NOMO-1 treated with DMSO at 0.1 percent for 48 hours (cell line): ENCODE data around the gene HOMER1.
A peak's percentile ranks its signal among the peaks of the same experiment; 100 is the strongest.

Experiments
- DNase-seq: peaks from one replicate; lab custom pipeline; 2025; ENCODE audit not compliant: unreplicated experiment; lab: John Stamatoyannopoulos, UW

The HOMER1 gene

GRCh38 chr5:79490323-79490936, 23.5 kb downstream of the HOMER1 start:
- DNase-seq, result no peak

- DNase-seq, result no peak
Measured at GRCh38 chr5:79489773-79490172, 24.2 kb downstream of the HOMER1 start.

DNA sequence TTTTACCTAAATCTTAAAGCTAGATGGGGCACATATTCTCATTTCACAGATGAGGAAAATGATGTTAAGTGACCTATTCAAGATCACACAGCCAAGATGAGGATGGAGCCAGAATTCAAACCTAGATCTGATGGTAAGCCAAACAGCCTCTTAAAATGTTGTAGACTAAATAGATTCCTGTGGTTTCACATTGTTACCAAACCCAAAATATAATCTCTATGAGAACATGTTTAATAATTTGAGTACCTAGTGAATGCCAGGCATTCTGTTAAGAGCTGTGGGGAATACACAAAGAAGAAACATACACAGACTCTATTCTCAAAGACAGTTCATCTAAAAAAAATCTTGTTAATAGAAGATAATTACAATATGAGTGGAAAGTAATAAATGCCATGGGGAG, 25.2 kb downstream of the HOMER1 start:
- no peak for DNase-seq

DNA sequence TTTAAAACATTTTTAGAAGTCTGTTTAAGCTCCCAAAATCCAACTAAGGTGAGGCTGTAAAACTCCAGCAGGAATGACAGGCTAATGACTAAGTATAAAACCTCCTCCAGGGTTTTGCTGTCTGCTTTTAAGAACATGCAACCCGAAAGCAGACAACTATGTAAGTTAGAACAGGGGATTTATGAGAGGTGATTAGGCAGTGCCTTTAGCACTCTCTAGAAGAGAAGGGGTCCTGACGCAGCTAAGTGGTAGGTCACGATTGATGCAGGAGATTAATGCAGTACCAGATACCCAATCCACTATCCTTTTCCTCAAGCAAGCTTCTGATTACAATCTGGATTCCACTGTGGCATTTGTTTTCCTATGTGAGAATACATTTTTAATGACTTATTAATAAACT, 25.9 kb downstream of the HOMER1 start:
- no peak for DNase-seq

GRCh38 chr5:79487251-79487650, 26.7 kb downstream of the HOMER1 start:
- no peak for DNase-seq

- no peak for DNase-seq
Measured at GRCh38 chr5:79486116-79486515, 27.8 kb downstream of the HOMER1 start.

GRCh38 chr5:79484731-79485130, 29.2 kb downstream of the HOMER1 start:
- no peak for DNase-seq

GRCh38 chr5:79481574-79481973, 32.4 kb downstream of the HOMER1 start:
- DNase-seq, result no peak

- DNase-seq, result no peak
Measured at GRCh38 chr5:79480991-79481390, 32.9 kb downstream of the HOMER1 start.

DNA sequence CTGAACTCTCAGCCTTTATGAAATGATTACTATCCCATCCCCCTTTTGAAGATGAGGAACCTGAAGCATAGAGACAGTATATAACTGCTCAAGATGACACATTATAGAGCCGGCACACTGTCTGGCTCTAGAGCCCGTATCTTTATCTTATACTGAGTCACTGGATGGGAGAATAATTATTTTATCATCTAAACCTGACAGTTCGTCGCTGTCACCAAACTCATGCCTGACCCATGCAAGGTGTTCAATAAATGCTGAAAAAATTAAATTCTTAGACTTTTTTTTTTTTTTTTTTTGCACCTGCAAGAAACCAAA, 38.8 kb downstream of the HOMER1 start:
- no peak for DNase-seq

- no peak for DNase-seq
Measured at GRCh38 chr5:79474367-79475151, 39.4 kb downstream of the HOMER1 start.

GRCh38 chr5:79471556-79471955, 42.4 kb downstream of the HOMER1 start:
- no peak for DNase-seq

GRCh38 chr5:79464695-79465332, 49.1 kb downstream of the HOMER1 start:
- peak; percentile 50 for DNase-seq

- no peak for DNase-seq
Measured at GRCh38 chr5:79464278-79464677, 49.7 kb downstream of the HOMER1 start.

DNA sequence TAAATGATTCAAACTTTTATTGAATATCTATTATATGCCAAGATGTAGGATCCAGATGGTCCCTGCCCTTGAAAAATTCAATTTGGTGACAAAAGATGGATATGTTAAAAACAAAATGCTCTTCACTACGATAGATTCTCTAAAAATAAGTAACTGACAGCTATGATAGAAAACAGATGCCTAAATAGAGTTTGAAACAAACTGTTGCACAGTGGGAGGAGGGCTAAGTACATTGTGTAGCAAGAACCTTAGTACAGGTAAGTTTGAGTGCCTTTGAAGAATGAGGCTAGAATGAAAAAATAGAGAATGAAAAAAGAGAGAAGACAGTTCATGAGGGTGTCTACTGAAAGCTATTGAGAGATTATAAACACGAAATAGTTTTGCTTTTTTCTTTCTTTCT, 54.3 kb downstream of the HOMER1 start:
- no peak for DNase-seq

- no peak for DNase-seq
Measured at GRCh38 chr5:79456890-79457583, 56.9 kb downstream of the HOMER1 start.

DNA sequence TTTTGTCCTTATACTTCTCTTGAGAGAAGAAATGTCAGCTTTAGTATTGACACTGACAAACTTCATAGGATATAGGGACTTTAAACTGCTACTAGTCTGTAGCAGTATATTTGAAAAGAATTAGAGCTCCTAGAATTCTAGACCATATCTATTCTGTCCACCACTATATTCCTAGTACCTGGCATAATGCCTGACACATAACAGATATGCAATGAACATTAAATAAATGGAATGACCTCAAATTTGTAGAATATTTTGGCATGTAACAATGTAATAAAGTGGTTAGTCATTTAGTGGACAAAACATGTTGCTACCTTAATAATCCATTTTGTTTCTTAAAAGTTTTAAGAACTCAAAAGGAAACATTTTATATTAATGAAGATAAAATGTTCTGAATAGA, 57.5 kb downstream of the HOMER1 start:
- DNase-seq, result no peak

GRCh38 chr5:79454043-79454442, 59.9 kb downstream of the HOMER1 start:
- no peak for DNase-seq

DNA sequence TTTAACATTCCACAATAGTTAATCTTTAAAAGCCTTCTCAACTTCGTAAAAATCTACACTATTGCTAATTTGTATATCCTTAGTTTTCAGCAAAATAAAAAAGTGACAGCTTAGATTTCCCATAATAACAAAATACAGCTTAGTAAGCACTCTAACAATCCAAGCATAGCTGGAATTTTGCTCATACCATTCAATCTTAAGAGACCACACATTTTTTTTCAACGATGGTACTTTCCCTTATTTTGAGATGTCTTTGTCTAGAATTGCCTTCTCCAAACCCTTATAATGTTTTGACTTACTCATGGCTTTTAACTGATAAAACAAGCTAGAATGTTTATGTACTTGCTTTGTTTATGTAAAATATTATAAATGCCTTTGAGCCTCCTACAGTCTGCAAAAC, 65.6 kb downstream of the HOMER1 start:
- DNase-seq, result no peak

- DNase-seq, result no peak
Measured at GRCh38 chr5:79436821-79437220, 77.1 kb downstream of the HOMER1 start.

DNA sequence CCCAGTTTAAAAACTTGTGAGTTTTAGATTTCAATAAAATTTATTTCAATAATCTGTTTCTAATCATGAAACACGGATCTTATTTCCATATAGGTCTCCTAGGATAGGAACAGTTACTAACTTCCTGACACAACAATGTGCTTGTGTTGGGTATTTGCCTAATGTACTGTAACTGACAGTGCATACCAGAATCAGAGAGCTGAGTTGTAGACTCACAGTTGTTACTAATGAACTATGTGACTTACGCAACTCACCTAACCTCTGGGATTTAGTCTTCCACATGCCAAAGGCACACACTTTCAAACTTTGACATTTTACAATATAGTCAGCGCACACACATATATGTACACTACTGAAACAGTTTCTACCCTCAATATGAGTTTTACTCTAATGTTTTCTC, 77.7 kb downstream of the HOMER1 start:
- no peak for DNase-seq

- DNase-seq, result no peak
Measured at GRCh38 chr5:79430196-79430595, 83.7 kb downstream of the HOMER1 start.
